Esophagus squamous epithelium (tissue), 5 donors: ENCODE measurements around the gene OR5T3. TPM values are rescaled to one million over a fixed set of nuclear protein-coding genes. Genes with fewer than 3 reads are reported as not detected.
"Not testable (repeated sequence)": the region's sequence is repeated elsewhere in the genome, so short reads cannot be mapped to it uniquely, and the experiment has no call there.

Experiments used
- DNase-seq: peaks from one replicate; lab custom pipeline; 2025; lab: John Stamatoyannopoulos, UW
- H3K27ac ChIP-seq, 4 donors: fragments of 200-600 bp; sonication (generic); one replicate each; pipeline ENCODE4 v1.5.1; 2016 to 2019; ENCODE audit warnings: mild to moderate bottlenecking in 1 of 4
- H3K27me3 ChIP-seq, 4 donors: fragments of 200-600 bp; sonication (generic); 1 replicate in 3 of 4; 2 replicates in 1 of 4; pipeline versions ENCODE4 v1.5.1 to v1.6.0; 2017 to 2021; ENCODE audit warnings: antibody characterized with exemption in 1 of 4
- H3K36me3 ChIP-seq, 3 donors: fragments of 200-600 bp; sonication (generic); one replicate each; pipeline ENCODE4 v1.5.1; 2016 to 2019
- H3K4me1 ChIP-seq, 3 donors: fragments of 200-600 bp; sonication (generic); one replicate each; pipeline ENCODE4 v1.5.1; 2017 to 2019
- H3K4me3 ChIP-seq, 4 donors: fragments of 200-600 bp; sonication (generic); 1 replicate in 3 of 4; 2 replicates in 1 of 4; pipeline ENCODE4 v1.5.1; 2016 to 2019; ENCODE audit warnings: mild to moderate bottlenecking in 2 of 4, moderate library complexity in 1 of 4
- H3K9me3 ChIP-seq, 3 donors: fragments of 200-600 bp; sonication (generic); one replicate each; pipeline ENCODE4 v1.5.1; 2016 to 2019
- POLR2A ChIP-seq, 4 donors: fragments of 450-650 bp; IDR thresholded peaks; one replicate each; pipeline ENCODE4 v1.6.1; 2017; ENCODE audit warnings: antibody characterized with exemption in 4 of 4, mild to moderate bottlenecking in 4 of 4, moderate library complexity in 3 of 4
- WGBS, 2 donors: methylation state at CpG; one replicate each; pipeline ENCODE4 v1.1.5; 2018; 5-methylcytosine and 5-hydroxymethylcytosine counted together
- intact Hi-C: fragments of 100-400 bp; cut with DNase I; formaldehyde crosslinking; loops from one replicate; pipeline ENCODE4 v1.15.0; 2022
- total RNA-seq, 4 donors: library from RNA; depleted of rRNA; stranded (reverse); fragments of >200 nt; gene quantifications; one replicate each; pipeline ENCODE4 v1.1.0, GENCODE V29; 2016
- TF ChIP-seq, protein P1 (sequence below), 6 experiments: fragments of 450-650 bp in 4 of 6; fragments of 200-600 bp in 2 of 6; sonication (generic) in 2 of 6; IDR thresholded peaks; one replicate each; pipeline ENCODE4 v1.5.1; 2016 to 2019; ENCODE audit warnings: antibody characterized with exemption in 6 of 6, mild to moderate bottlenecking in 4 of 6, moderate library complexity in 4 of 6
- donor health status: DM: yes; HTN: yes; CAD: no.

OR5T3 gene
- total RNA-seq, result not detected

DNA sequence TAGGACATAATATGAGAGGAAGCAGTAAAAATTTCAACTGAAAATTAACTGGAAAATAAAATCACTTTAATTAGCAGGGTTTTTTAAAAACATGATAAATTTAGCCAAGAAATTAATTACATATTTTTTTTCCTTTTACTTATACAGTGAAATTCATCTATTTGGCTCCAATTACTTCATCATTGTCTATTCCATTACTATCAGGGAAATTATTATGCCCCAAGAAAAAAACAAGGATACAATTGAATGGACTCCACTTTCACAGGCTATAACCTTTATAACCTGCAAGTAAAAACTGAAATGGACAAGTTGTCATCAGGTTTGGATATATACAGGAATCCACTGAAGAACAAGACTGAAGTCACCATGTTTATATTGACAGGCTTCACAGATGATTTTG lies at the start of gene OR5T3:
TSS of gene OR5T3 (plus strand) at position 301 of the 400 bp plus-strand sequence. CDS start at position 301, 0 bp downstream.
- no peaks in the 10 kb centered on the region for H3K36me3 ChIP-seq
- TF ChIP-seq POLR2A (IDR thresholded peaks at IDR 0.05), result no peak
- TF ChIP-seq, protein P1, sequence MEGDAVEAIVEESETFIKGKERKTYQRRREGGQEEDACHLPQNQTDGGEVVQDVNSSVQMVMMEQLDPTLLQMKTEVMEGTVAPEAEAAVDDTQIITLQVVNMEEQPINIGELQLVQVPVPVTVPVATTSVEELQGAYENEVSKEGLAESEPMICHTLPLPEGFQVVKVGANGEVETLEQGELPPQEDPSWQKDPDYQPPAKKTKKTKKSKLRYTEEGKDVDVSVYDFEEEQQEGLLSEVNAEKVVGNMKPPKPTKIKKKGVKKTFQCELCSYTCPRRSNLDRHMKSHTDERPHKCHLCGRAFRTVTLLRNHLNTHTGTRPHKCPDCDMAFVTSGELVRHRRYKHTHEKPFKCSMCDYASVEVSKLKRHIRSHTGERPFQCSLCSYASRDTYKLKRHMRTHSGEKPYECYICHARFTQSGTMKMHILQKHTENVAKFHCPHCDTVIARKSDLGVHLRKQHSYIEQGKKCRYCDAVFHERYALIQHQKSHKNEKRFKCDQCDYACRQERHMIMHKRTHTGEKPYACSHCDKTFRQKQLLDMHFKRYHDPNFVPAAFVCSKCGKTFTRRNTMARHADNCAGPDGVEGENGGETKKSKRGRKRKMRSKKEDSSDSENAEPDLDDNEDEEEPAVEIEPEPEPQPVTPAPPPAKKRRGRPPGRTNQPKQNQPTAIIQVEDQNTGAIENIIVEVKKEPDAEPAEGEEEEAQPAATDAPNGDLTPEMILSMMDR (IDR thresholded peaks at IDR 0.05), result no peak
- no peaks in the 10 kb centered on the region for H3K9me3 ChIP-seq
- intact Hi-C loops, result no loop called here
- no peaks in the 10 kb centered on the region for H3K27me3 ChIP-seq
- no peak within 1 kb of the TSS for H3K4me3 ChIP-seq
- no peak within 1 kb of the TSS for H3K27ac ChIP-seq
- no peak for DNase-seq
- H3K4me1 ChIP-seq, result no peaks in the 10 kb centered on the region

DNA sequence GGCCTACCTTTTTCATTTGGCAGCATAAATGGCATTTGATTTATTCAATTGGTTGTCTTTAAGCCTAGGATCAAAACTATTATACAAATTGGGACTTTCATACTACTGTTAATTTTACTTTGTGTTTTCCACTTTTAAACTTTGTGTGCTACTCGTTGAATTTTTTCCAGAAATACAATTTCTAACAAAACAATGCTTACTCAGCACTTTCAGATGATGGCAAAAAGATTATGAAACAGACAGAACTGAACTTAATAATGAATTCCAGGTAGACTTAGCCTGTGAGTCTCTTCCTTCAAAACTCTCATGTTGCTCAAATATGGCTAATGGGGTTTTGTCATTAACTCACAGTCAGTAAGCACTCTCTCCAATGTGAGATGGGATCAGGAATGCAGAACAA lies 44.3 kb upstream of the OR5T3 start:
- H3K27ac ChIP-seq, result no peak overlapping the region
- peaks cover 0 to 5% (median 0%) of the 10 kb centered on the region in 3 donors for H3K9me3 ChIP-seq
- intact Hi-C loops, result no loop called here
- H3K36me3 ChIP-seq, result no peaks in the 10 kb centered on the region
- H3K4me1 ChIP-seq, result no peaks in the 10 kb centered on the region
- DNase-seq, result no peak
- TF ChIP-seq, protein P1 (IDR thresholded peaks at IDR 0.05), result no peak
- no peak for TF ChIP-seq POLR2A (IDR thresholded peaks at IDR 0.05)
- H3K4me3 ChIP-seq, result no peak overlapping the region
- WGBS, 2 donors, result 29 to 31% methylated on average over 1 of the region's 1 CpG
- H3K27me3 ChIP-seq, result no peaks in the 10 kb centered on the region

DNA sequence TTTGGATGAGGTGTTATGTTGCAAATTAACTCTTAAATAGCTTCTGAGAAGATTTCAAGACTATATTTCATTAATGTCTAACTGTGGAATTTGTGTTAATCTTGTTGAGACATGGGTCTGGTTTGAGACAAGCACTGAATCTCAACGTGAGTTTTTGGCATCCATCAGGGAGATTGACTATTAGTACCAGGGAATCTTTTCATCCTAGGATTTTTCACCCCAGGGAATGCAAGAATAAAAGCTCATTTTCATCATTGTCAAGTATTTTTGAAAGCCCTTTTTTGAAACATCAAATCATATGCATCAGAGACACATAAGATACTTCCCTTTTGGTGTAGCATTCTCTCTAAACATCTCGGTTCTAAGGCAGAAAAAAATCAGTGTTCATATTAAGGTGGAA lies 37.5 kb upstream of the OR5T3 start:
- H3K4me1 ChIP-seq, result no peaks in the 10 kb centered on the region
- no peak overlapping the region for H3K4me3 ChIP-seq
- peaks cover 0 to 14% (median 4%) of the 10 kb centered on the region in 3 donors for H3K9me3 ChIP-seq
- WGBS, 2 donors, result 52 to 55% methylated on average over 2 of the region's 2 CpGs
- no peaks in the 10 kb centered on the region for H3K27me3 ChIP-seq
- no peak overlapping the region for H3K27ac ChIP-seq
- no peak for TF ChIP-seq POLR2A (IDR thresholded peaks at IDR 0.05)
- TF ChIP-seq, protein P1 (IDR thresholded peaks at IDR 0.05), result no peak
- H3K36me3 ChIP-seq, result no peaks in the 10 kb centered on the region
- intact Hi-C loops, result no loop called here
- DNase-seq, result no peak

DNA sequence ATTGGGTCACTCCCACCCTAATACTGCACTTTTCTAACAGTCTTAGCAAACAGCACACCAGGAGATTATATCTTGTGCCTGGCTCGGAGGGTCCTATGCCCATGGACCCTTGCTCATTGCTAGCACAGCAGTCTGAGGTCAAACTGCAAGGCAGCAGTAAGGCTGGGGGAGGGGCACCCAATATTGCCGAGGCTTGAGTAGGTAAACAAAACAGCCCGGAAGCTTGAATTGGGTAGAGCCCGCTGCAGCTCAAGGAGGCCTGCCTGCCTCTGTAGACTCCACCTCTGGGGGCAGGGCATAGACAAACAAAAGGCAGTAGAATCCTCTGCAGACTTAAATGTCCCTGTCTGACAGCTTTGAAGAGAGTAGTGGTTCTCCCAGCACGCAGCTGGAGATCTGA lies 32.3 kb upstream of the OR5T3 start:
- H3K27me3 ChIP-seq, H3K4me3 ChIP-seq, DNase-seq, H3K27ac ChIP-seq, H3K4me1 ChIP-seq, intact Hi-C loops, H3K36me3 ChIP-seq: not testable (repeated sequence)
- WGBS, 2 donors, result 17 to 55% methylated on average over 1 to 2 of the region's 5 CpGs
- H3K9me3 ChIP-seq, result peaks cover 0 to 19% (median 4%) of the 10 kb centered on the region in 3 donors

DNA sequence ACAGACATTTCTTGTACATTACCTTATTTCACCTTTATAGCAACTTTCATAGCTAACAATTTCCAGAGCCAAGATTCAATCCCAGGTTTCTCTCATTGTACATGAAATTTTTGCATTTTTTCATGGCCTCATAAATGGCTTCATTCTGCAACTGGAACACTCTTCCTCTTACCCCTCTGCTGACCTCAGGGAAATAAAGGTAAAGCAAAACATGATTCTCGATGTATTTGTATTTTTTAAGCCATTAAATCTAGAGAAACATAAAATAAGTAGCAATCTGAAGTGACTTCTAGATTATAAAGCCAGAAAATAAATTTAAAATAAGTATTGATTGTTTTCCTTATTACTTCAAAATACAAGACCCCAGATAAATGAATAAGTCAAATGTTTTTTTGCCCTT lies 17.9 kb upstream of the OR5T3 start, which contains the start of gene OR5T2:
TSS of gene OR5T2 (minus strand) at position 101 of the 400 bp plus-strand sequence. CDS start 1,193 bp downstream, outside the sequence.
- no peaks in the 10 kb centered on the region for H3K27me3 ChIP-seq
- no peak within 1 kb of the TSS for H3K4me3 ChIP-seq
- H3K36me3 ChIP-seq, result no peaks in the 10 kb centered on the region
- intact Hi-C loops, result no loop called here
- WGBS, 2 donors, result 26 to 33% methylated on average over 1 of the region's 1 CpG
- H3K4me1 ChIP-seq, result no peaks in the 10 kb centered on the region
- H3K9me3 ChIP-seq, result no peaks in the 10 kb centered on the region
- TF ChIP-seq, protein P1 (IDR thresholded peaks at IDR 0.05), result no peak
- TF ChIP-seq POLR2A (IDR thresholded peaks at IDR 0.05), result no peak
- no peak for DNase-seq
- no peak within 1 kb of the TSS for H3K27ac ChIP-seq

DNA sequence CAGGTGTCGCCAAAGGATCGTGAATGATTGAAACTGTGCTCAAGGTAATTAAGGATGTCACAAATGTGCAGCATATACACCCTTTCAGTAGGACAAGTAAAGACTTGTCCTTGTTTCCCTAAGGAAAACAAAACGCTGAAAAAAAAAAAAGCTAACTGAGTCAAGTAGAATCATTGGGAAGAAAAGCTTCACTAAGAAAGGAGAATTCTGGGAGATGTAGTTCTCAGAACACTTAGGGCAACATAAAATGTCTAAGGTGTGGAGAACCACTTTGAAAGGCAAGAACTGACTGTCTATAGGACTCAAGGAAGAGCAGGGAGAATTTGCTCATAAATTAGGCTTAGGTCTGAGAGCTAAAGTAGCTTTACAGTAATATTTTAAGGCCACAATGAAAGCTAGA lies 19.0 kb downstream of the OR5T3 start:
- no peak overlapping the region for H3K27ac ChIP-seq
- intact Hi-C loops, result no loop called here
- no peaks in the 10 kb centered on the region for H3K27me3 ChIP-seq
- H3K4me1 ChIP-seq, result no peaks in the 10 kb centered on the region
- H3K9me3 ChIP-seq, result peaks cover 0 to 17% (median 0%) of the 10 kb centered on the region in 3 donors
- H3K36me3 ChIP-seq, result no peaks in the 10 kb centered on the region
- H3K4me3 ChIP-seq, result no peak overlapping the region
- no peak for TF ChIP-seq POLR2A (IDR thresholded peaks at IDR 0.05)
- TF ChIP-seq, protein P1 (IDR thresholded peaks at IDR 0.05), result no peak
- no peak for DNase-seq
- 35 to 63% methylated on average over 3 of the region's 3 CpGs for WGBS, 2 donors
